Activated B cell treated with CpG ODN at 0.5 μM for 24 hours (primary cell): Measurements from ENCODE around the gene SYMPK. TPM values are rescaled to one million over a fixed set of nuclear protein-coding genes. Genes with fewer than 3 reads are reported as not detected.

Experiments used
- ATAC-seq: fragments of 200-7000 bp; cut with Tn5 transposase; one replicate; pipeline ENCODE4 v1.10.0; 2021; ENCODE audit warnings: low read depth, mild to moderate bottlenecking, moderate library complexity
- CTCF ChIA-PET: fragments of 350-600 bp; sonication (Branson Sonifier 250); formaldehyde crosslinking; loops from one replicate; lab custom pipeline; 2021; ENCODE audit warnings: antibody characterized with exemption; lab: Charles Lee
- POLR2A ChIA-PET: fragments of 350-600 bp; sonication (Branson Sonifier 250); formaldehyde crosslinking; loops from one replicate; lab custom pipeline; 2021; ENCODE audit warnings: antibody characterized with exemption; lab: Charles Lee
- DNase-seq: peaks from one replicate; pipeline ENCODE4 v3.0.0; 2022
- H3K27ac Mint-ChIP-seq: one replicate; pipeline ENCODE4 v1.8.0; 2020; ENCODE audit warnings: mixed read lengths
- H3K27me3 Mint-ChIP-seq: one replicate; pipeline ENCODE4 v1.8.0; 2021; ENCODE audit warnings: mixed read lengths
- H3K36me3 Mint-ChIP-seq: one replicate; pipeline ENCODE4 v1.8.0; 2021; ENCODE audit warnings: low read depth, mixed read lengths
- H3K4me1 Mint-ChIP-seq: one replicate; pipeline ENCODE4 v1.8.0; 2021; ENCODE audit warnings: mixed read lengths
- H3K4me3 Mint-ChIP-seq: one replicate; pipeline ENCODE4 v1.8.0; 2020; ENCODE audit warnings: mild to moderate bottlenecking, mixed read lengths
- H3K9me3 Mint-ChIP-seq: one replicate; pipeline ENCODE4 v1.8.0; 2020; ENCODE audit warnings: mixed read lengths
- intact Hi-C: fragments of 100-400 bp; cut with micrococcal nuclease; formaldehyde crosslinking; loops from one replicate; pipeline ENCODE4 v1.15.1; 2024
- total RNA-seq: library from RNA; stranded (reverse); gene quantifications from 2 replicates; pipeline ENCODE4 v1.2.3, GENCODE V29; 2022
- TF ChIP-seq, protein P1 (sequence below): fragments of 200-600 bp; IDR thresholded peaks from one replicate; pipeline ENCODE4 v1.8.0; 2022; ENCODE audit warnings: antibody characterized with exemption, mild to moderate bottlenecking

The SYMPK gene
- total RNA-seq, 1 donor from 2014 or later, result 150 TPM

DNA sequence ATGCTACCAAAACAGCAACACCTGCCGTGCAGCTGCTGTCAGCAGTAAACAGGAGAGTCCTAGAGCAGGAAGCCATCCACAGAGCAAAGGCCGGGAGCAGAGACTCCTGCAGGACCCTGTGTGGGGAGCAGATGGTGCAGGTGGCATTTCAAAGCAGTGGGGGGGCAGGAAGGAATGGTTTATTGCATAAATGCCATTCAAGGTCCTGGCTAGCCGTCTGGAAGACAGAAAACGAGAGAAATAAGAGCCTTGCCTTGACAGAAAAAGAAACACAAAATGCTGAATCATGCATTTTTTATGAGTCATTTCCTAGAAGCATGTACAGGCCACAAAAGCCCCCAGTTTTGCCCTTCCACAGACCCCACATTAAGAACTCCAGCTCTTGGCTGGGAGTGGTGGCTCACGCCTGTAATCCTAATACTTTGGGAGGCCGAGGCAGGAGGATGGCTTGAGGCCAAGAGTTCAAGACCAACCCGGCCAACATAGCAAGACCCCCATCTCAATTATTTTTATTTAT is 53.2 kb downstream of the SYMPK start:
- DNase-seq, result no peak
- ChIA-PET POLR2A (no interaction called here), CTCF (no interaction called here)
- TF ChIP-seq, protein P1, sequence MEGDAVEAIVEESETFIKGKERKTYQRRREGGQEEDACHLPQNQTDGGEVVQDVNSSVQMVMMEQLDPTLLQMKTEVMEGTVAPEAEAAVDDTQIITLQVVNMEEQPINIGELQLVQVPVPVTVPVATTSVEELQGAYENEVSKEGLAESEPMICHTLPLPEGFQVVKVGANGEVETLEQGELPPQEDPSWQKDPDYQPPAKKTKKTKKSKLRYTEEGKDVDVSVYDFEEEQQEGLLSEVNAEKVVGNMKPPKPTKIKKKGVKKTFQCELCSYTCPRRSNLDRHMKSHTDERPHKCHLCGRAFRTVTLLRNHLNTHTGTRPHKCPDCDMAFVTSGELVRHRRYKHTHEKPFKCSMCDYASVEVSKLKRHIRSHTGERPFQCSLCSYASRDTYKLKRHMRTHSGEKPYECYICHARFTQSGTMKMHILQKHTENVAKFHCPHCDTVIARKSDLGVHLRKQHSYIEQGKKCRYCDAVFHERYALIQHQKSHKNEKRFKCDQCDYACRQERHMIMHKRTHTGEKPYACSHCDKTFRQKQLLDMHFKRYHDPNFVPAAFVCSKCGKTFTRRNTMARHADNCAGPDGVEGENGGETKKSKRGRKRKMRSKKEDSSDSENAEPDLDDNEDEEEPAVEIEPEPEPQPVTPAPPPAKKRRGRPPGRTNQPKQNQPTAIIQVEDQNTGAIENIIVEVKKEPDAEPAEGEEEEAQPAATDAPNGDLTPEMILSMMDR, result no peak
- H3K4me3 Mint-ChIP-seq, result no peak overlapping the region
- H3K36me3 Mint-ChIP-seq, result no peaks in the 10 kb centered on the region
- peaks cover 6% of the 10 kb centered on the region for H3K4me1 Mint-ChIP-seq
- H3K27me3 Mint-ChIP-seq, result no peaks in the 10 kb centered on the region
- ATAC-seq, result no peak
- H3K9me3 Mint-ChIP-seq, result no peaks in the 10 kb centered on the region
- H3K27ac Mint-ChIP-seq, result no peak overlapping the region
- intact Hi-C loops, result no loop called here

GRCh38 chr19:45805719-45806118 is 57.2 kb downstream of the SYMPK start:
- intact Hi-C loops, result no loop called here
- ATAC-seq (no peak), DNase-seq (no peak)
- Mint-ChIP-seq H3K27ac (no peak overlapping the region), H3K4me1 (peaks cover 6% of the 10 kb centered on the region), H3K9me3 (no peaks in the 10 kb centered on the region), H3K4me3 (no peak overlapping the region), H3K36me3 (no peaks in the 10 kb centered on the region), H3K27me3 (no peaks in the 10 kb centered on the region)
- POLR2A ChIA-PET, result no interaction called here
- CTCF ChIA-PET, result interaction anchor here (1.6 kb wide), 1 partner anchor 35 kb away, joined by 6 read pairs; no protein-coding TSS in a partner anchor
- TF ChIP-seq, protein P1, result no peak

GRCh38 chr19:45804959-45805230 is 58.1 kb downstream of the SYMPK start:
- peaks cover 6% of the 10 kb centered on the region for H3K4me1 Mint-ChIP-seq
- H3K4me3 Mint-ChIP-seq, result no peak overlapping the region
- no peaks in the 10 kb centered on the region for H3K36me3 Mint-ChIP-seq
- TF ChIP-seq, protein P1, result no peak
- no peak overlapping the region for H3K27ac Mint-ChIP-seq
- no peaks in the 10 kb centered on the region for H3K27me3 Mint-ChIP-seq
- POLR2A ChIA-PET, result no interaction called here
- no peaks in the 10 kb centered on the region for H3K9me3 Mint-ChIP-seq
- DNase-seq (no peak), ATAC-seq (no peak)
- intact Hi-C loops, result no loop called here
- CTCF ChIA-PET, result interaction anchor here (1.6 kb wide), 1 partner anchor 34 kb away, joined by 6 read pairs; no protein-coding TSS in a partner anchor

- ChIA-PET CTCF (interaction anchor here (1.6 kb wide), 1 partner anchor 33 kb away, joined by 6 read pairs; no protein-coding TSS in a partner anchor), POLR2A (interaction anchor here (0.7 kb wide), 1 partner anchor 128 kb away, joined by 4 read pairs; no protein-coding TSS in a partner anchor)
- ATAC-seq, result no peak
- intact Hi-C loops, result no loop called here
- Mint-ChIP-seq H3K36me3 (no peaks in the 10 kb centered on the region), H3K27ac (no peak overlapping the region), H3K9me3 (no peaks in the 10 kb centered on the region), H3K4me3 (no peak overlapping the region), H3K27me3 (no peaks in the 10 kb centered on the region), H3K4me1 (peaks cover under 1% of the 10 kb centered on the region)
- DNase-seq, result no peak
- TF ChIP-seq, protein P1, result no peak
Measured at GRCh38 chr19:45804140-45804958, 58.6 kb downstream of the SYMPK start.

DNA sequence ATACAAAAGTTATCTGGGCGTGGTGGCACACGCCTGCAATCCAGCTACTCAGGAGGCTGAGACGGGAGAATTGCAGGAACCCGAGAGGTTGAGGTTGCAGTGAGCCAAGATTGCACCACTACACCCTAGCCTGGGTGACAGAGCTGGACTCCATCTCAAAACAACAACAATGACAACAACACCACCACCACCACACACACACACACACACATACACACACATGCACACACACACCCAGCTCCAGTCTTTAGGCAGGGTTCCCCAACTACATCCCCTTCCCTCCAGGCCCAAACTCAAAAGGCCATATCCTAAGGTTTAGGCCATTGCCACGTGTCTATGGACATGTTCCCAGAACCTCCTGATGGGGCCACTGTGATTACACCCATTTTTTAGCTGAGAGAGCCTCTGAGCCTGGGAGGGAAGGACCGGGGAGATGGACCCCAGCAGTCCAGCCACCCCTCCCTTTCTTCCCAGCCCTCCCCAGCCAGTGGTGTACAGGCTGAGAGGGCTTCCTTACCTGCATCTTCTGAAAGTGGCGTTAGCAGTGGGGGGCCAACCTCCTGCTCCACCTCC is 61.3 kb downstream of the SYMPK start:
- ATAC-seq (no peak), DNase-seq (no peak)
- Mint-ChIP-seq H3K4me3 (no peak overlapping the region), H3K27me3 (peaks cover 5% of the 10 kb centered on the region), H3K27ac (no peak overlapping the region), H3K36me3 (no peaks in the 10 kb centered on the region), H3K4me1 (peaks cover 6% of the 10 kb centered on the region), H3K9me3 (no peaks in the 10 kb centered on the region)
- POLR2A ChIA-PET, result interaction anchor here (0.6 kb wide), 1 partner anchor 377 kb away, joined by 3 read pairs; no protein-coding TSS in a partner anchor
- intact Hi-C loops, result no loop called here
- TF ChIP-seq, protein P1, result no peak
- CTCF ChIA-PET, result interaction anchor here (1.0 to 7.4 kb wide), 2 partner anchors 31 to 44 kb away, joined by 5 to 172 read pairs; partner anchors contain the start of gene SIX5
